ENCODE results near the gene TEAD1.

TEAD1 gene

DNA sequence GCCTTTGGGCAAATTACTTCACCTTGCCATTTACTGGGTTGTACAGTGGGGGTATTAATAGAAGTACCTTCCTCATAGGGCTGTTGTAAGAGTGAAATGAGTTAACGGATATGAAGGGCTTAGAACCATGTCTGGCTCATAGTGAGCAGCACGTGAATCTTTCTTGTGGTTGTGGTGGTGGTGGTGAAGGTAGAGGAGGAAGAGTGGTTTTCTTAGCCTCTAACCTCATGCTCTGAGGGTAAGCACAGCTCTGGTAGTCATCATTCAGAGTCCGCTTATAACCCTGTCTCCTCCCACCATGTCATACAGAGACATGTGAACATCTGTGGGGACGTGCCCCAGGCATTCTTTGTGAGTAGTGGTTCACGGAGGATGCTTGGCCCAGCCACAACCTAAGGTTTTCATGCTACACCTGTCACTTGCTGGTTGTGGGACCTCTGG is 43.6 kb downstream of the TEAD1 start:
- DNase-seq (ENCODE audit: extremely low read depth, low read depth): no peak
- TF ChIP-seq, protein P1, sequence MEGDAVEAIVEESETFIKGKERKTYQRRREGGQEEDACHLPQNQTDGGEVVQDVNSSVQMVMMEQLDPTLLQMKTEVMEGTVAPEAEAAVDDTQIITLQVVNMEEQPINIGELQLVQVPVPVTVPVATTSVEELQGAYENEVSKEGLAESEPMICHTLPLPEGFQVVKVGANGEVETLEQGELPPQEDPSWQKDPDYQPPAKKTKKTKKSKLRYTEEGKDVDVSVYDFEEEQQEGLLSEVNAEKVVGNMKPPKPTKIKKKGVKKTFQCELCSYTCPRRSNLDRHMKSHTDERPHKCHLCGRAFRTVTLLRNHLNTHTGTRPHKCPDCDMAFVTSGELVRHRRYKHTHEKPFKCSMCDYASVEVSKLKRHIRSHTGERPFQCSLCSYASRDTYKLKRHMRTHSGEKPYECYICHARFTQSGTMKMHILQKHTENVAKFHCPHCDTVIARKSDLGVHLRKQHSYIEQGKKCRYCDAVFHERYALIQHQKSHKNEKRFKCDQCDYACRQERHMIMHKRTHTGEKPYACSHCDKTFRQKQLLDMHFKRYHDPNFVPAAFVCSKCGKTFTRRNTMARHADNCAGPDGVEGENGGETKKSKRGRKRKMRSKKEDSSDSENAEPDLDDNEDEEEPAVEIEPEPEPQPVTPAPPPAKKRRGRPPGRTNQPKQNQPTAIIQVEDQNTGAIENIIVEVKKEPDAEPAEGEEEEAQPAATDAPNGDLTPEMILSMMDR (IDR thresholded peaks at IDR 0.05; ENCODE audit: low read depth, low read length): no peak

DNA sequence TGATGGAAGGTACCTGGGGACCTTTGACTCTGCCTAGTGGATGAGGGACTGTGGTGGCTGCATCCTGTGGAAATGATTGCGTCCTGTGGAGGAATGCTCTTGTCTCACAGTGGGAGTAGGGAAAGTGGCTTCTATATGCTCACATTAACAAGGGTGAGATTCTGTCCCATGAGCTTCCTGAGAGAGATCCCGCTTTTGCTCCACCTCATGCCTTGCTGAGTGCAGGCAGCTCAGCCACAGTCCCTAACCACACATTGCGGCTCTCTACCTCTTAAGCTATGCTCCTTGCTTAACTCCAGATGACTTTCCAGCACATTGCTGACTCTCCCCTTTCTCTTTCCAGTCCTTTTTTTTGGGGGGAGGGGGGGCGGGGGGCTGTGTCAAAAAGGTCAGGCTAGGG is 45.0 kb downstream of the TEAD1 start:
- no peak for DNase-seq (ENCODE audit: extremely low read depth, low read depth)
- TF ChIP-seq, protein P1 (IDR thresholded peaks at IDR 0.05; ENCODE audit: low read depth, low read length): no peak

DNA sequence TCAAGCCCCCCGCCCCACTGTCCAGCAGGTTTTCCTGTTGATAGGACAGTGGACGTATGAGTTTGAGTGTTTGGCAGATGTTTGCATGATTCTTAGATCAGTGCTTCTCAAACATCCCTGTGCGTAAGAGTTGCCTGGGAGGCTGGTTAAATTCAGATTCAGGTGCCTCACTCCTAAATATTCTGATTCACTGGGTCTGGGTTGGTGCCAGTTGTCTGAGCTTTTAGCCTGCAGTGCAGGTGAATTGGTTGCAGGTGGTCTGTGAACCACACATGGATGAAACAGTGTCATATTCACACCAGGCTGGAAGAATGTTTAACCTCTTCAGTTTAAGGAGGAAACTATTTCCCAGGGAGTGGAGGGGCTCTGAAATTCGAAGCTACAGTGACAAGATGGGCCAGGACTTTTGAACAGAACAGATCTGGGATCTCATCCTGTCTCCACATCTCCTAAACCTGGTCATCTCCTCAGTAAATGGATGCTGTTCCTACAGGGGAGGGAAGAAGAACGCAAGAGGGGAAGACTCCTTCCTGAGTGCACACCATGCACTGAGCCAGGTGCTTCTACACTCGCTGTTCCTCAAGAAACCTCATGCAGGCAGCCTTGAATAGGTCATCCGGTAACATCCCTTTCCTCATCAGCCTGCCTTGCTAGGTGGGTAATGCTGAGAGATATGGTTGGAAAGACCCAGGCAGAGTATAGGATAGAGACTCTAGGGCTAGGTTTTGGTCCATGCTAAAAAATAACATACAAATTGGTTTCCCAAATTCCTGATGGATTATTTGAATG is 47.8 kb downstream of the TEAD1 start:
- DNase-seq (ENCODE audit: extremely low read depth, low read depth): no peak
- TF ChIP-seq, protein P1 (IDR thresholded peaks at IDR 0.05; ENCODE audit: low read depth, low read length): no peak

DNA sequence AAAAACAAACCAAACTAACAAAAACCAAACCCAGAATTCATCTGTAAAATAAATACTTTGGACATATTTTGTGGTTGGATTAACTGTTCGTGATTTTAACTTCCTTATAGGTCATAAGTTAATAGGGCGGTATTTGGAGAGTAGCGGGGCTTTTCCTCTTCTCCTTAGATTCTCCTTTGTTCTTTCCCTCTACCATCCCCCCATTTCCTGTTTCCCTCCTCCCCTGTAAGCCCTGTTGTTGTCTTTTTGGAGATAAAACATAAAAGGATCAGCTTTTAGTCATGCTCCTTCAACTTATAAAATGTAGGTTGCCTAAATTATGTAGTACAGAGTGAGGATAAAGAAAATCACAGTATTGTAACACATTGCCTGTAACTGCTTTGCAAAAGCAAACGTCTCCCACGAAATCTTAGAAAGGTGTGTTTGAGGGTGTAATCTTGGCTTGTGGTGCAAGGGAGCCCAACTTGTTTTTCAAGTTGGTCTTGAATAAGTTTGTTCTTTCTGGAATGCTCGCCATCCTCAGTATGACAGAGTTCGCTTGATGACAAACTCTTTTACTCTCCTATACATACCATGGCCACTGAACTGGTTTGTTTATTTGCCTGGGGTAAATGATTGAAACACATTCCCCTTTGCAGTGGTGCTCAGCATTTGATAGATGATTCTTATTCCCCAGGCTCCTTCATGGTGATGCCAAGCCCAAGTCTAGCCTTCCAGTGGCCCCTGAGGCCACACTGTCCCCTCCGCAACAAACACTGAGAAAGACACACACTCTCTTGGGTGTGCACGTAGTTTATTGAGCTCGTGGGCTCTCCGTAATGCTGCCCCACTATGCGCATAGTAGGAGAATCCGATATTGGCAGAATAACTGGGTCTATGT is 49.4 kb downstream of the TEAD1 start:
- TF ChIP-seq, protein P1 (IDR thresholded peaks at IDR 0.05; ENCODE audit: low read depth, low read length): no peak
- no peak for DNase-seq (ENCODE audit: extremely low read depth, low read depth)

DNA sequence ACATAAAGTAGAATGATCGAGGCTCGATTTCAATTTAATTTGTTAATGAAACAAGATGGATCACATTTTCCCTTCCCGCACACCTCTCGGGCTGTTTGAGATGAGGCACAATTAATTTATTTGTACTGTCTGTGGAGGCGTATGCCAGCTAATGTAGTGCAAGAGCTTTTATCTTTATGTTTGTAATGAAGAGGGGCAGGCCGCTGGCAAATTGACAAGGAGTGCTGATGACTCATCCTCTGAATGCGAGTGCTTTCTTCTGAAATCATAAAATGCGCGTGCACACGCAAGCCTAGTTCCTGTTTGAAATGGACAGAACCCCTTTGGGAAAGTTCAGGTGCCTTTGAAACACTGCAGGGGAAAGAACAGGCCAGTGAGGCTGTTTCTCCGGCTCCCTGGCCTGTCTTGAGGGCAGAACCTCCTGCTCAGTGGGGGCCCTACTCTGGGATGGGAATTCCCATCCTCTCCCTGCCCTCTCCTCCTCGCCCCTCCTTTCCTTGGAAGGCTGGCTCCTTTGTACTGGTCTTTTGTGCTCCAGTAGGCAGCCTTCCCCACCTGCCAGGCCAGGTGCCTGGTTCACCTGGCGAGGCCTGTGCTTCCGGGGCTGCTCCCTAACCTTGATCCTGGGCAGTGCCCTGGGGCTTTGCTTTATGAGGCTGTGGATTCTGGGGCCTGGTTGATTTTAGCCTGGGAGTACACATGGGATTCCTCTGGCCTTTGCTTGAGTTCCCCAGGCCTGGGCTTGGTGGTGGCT is 50.3 kb downstream of the TEAD1 start:
- TF ChIP-seq, protein P1 (IDR thresholded peaks at IDR 0.05; ENCODE audit: low read depth, low read length): no peak
- peak; percentile 57 for DNase-seq (ENCODE audit: extremely low read depth, low read depth)

DNA sequence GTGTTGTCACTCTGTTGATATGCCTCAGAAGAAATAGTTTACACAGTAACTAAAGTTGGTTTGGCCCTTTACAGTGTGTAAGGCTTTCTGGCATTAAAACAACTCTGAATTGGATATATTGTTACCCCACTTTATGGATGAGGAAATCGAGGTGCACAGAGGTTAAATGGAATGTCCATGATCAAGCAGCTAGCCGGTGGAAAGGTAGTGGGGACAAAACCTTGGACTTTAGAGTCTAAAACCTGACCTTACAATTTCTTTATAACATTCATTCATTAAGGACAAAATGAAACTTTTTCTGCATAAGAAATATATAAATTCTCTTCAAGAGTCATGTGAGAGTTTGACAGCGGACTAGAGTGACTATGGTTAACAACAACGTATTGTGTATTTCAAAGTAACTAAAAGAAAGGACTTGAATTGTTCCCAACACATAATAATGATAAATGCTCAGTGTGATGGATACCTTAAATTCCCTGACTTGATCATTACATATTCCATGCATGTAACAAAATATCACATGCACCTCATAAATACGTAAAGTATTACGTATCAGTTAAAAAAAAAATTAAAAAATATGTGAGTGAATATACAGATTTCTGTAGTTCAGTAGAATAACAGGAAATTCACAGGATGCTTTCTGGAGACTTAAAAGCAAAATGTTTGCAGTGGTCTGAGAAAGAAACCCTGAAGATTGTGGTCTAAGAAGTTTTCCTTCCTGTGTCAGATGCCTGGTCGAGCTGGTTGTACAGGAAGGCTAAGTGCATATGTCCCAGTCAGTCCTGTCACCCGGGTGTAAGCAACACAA is 51.0 kb downstream of the TEAD1 start:
- TF ChIP-seq, protein P1 (IDR thresholded peaks at IDR 0.05; ENCODE audit: low read depth, low read length): no peak
- DNase-seq (ENCODE audit: extremely low read depth, low read depth): no peak
